RPMI7951 (cell line): Measurements from ENCODE around the gene CDH23. TPM values are rescaled to one million over a fixed set of nuclear protein-coding genes. Genes with fewer than 3 reads are reported as not detected.

ENCODE experiments used
- DNase-seq: peaks from one replicate; pipeline ENCODE4 v3.0.0-alpha.2; 2012; ENCODE audit warnings: low read depth
- total RNA-seq: library from RNA; depleted of rRNA; stranded (reverse); fragments of >200 nt; shearing (Covaris generic); gene quantifications from 2 replicates; pipeline ENCODE4 v1.2.3, GENCODE V29; 2014

CDH23 gene
- total RNA-seq, 1 experiment from 2014 or later, result not detected

GRCh38 chr10:71707240-71707789 is 310.6 kb downstream of the CDH23 start:
- DNase-seq, result no peak

GRCh38 chr10:71708301-71708703 is 311.6 kb downstream of the CDH23 start:
- DNase-seq, result no peak

DNA sequence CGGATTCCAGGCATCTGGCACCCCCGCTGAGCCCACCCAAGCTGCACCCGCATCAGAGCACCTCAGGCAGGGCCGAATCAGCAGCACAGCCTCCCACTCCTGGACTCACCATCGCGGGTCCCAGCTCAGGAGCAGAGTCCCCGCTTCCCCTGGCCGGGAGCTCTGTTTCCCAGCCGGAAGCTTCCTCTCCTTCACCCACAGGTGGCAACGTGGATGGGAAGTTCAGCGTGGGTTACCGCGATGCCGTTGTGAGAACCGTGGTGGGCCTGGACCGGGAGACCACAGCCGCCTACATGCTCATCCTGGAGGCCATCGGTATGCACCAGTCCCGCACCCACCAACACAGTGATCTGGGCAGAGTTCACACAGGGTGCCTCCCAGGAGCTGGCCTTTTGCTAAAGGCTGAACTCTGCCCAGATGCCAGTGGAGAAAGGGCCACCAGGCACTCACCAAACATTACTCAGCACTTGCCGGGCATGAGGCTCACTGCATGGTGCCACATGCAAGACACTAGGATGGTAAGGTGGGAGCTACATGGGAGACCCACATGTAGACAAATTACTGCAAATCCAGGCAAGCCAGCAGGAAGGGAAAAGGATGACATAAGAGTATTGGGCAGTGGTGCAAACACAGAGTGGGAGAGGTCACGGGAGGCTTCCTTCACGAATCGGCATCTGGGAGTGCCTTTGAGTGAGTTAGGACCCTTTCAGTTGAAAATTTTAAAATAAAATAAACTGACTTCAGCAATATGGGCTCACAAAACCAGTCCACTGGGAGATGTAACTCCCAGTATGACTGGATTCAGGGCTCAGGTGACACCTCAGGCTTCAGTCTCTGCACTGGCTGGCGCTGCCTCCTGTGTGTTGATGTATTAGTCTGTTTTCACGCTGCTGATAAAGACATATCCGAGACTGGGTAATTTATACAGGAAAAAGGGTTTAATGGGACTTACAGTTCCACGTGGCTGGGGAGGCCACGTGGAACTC is 312.5 kb downstream of the CDH23 start:
- DNase-seq, result no peak

- DNase-seq, result no peak
Observed at GRCh38 chr10:71710519-71710918, 313.8 kb downstream of the CDH23 start.

DNA sequence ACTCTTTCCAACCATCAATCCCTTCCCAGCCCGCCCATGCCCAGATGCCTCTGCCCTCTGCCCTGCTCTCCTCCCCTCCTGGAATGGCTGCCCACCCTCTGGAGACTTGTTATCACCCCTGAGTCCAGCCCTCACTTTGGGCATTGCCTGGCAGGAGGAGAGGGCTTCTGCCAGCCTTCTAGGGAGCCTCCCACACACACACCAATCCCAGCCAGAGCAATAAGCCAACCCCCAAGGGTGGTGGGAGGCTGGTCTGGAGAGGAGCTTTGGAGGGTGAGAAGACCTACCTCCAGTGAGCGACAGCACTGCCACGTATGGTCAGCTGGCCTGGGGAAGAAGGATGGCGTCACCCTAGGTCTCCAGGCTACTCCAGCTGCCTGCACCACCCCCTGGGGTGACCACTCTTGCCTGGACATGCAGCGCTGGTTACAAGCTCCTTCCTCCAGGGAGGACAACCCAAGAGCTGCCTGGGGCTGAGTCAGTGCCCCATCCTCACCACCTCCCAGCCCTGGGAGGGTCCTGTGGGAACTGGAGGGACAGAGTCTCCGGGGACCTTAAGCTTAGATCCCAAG is 314.4 kb downstream of the CDH23 start:
- no peak for DNase-seq

DNA sequence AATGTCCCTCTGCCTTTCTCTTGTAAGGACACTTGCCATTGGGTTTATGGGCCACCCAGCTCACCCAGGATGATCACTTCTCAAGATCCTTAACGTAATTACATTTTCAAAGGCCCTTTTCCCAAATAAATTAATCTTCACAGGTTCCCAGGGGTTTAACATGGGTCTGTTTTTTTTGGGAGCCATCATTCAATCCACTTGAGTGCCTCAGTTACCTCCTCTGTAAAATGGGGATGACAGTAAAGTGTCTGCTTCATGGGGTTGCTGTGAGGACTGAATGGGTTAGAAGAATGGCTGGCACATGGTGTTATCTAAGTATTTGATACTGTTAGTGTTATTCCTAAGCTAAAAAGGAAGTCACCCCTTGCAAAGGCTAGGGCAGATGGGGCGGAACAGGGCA is 315.4 kb downstream of the CDH23 start:
- no peak for DNase-seq

GRCh38 chr10:71712572-71713134 is 315.9 kb downstream of the CDH23 start:
- no peak for DNase-seq

GRCh38 chr10:71713135-71714030 is 316.7 kb downstream of the CDH23 start:
- peak; percentile 49 for DNase-seq

GRCh38 chr10:71714031-71714410 is 317.3 kb downstream of the CDH23 start:
- no peak for DNase-seq

- no peak for DNase-seq
Observed at GRCh38 chr10:71714592-71714991, 317.9 kb downstream of the CDH23 start.

DNA sequence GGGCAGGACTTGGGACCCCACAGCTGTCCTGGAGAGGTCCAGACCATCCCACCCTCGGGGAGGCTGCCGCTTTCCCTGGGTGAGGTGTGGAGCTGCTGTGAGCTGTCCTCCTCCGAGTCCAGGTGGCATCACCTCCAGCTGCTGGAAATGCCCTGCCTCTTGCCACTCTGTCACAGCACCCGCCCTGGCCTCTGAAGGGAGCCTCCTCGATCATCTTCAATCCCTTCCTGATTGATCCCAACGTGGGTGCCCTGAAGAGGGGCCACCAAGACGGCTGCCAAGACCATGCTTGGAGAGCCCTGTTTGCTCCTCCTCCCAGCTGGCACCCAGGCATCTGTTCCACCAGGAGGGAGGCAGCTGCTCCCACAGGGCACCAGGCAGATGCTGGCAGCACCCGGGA is 318.3 kb downstream of the CDH23 start:
- no peak for DNase-seq

DNA sequence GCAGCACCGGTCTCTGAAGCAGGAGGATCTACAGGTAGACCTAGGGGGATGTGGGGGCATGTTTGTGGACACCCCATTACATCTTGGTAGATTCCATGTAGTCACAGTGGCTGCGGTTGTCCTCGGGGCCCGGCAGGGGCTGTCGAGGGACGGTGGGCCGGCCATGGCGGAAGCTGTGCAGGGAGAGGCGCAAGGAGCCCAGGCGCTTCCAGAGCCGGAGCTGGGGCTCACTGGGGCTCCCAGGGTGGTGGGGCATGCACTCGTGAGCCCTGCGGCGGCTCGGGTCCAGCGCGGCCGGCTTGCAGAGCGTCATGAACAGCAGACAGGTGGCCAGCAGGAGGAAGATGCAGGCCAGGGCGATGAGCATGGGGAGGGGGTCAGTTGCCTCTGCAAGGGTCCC is 319.1 kb downstream of the CDH23 start:
- no peak for DNase-seq

GRCh38 chr10:71716426-71716825 is 319.7 kb downstream of the CDH23 start:
- DNase-seq, result no peak

- no peak for DNase-seq
Observed at GRCh38 chr10:71717056-71717455, 320.3 kb downstream of the CDH23 start.

GRCh38 chr10:71717551-71717951 is 320.8 kb downstream of the CDH23 start:
- no peak for DNase-seq

- DNase-seq, result no peak
Observed at GRCh38 chr10:71718165-71718698, 321.5 kb downstream of the CDH23 start.

DNA sequence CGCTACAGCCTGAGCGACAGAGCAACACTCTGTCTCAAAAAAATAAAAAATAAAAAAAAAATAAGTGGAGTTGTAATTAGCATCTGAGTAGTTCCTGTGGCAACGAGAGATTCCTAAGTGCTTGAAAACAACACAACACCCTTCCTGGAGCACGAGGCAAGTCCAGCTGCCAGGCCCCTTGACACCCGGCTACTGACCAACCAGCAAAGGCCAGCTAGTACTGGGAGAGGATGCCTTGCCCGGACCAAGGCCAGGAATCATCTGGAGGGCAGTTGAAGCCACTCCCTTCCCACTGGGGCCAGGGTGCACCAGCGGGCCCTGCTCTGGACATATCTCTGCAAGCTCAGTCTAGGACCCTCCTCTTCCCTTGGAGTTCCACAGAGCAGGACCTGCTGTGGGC is 322.3 kb downstream of the CDH23 start:
- DNase-seq, result no peak

DNA sequence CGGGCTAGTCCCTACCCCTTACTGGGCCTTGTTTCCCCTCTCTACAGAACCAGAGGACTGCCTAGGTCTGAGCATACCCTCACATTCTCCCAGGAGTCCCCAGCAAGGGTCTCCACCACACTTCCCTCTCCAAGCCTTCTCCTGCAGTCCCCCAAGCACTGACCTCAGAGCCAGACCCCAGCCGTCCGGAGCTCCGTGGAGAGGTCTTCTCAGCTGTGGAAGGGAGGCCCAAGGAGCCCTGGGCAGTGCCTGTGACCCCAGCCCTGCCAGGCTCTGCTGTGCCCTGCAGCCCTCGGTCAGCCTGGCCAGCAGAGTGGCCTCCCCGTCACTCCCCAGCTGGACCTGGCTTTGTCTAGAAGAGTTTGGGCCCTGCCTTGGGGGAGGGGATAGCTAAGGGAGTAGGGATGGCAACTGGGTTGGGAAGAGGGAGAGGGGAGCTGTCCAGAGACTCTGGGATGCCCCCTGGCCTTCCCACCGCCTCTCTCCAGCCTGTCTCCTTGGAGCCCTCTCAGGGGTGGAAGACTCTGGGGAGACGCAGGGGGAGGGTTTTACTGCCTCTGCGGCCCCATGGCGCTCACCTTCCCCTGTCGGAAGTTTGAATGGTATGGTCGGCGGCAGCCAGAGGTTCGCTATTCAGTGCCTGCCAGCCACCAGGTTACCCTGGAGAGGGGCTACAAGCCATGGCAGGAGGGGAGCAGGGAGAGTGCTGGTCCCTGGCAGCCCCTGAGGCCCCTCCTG is 322.9 kb downstream of the CDH23 start, which contains the start of gene C10orf105:
C10orf105 (minus strand) TSS at position 315 of the 738 bp plus-strand sequence. CDS start 3,441 bp downstream, outside the sequence.
- no peak for DNase-seq

DNA sequence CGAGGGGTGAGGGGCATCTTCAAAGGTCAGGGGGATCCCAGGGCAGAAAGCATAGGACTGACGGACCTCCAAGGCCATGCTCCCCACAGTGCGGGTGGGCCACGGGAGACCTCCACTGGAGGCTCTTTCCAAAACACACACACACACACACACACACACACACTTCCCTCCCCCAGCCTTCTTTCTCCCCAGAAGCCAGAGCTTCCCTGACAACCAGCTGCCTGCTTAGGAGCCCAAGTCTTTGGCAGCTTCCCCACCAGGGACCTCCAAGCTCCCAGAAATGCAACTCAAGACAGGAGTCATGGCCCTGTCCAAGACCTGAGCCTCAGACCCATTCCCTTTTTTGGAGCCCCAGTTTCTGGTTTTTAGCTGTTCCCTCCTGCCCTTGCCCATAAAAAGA is 323.6 kb downstream of the CDH23 start:
- no peak for DNase-seq

DNA sequence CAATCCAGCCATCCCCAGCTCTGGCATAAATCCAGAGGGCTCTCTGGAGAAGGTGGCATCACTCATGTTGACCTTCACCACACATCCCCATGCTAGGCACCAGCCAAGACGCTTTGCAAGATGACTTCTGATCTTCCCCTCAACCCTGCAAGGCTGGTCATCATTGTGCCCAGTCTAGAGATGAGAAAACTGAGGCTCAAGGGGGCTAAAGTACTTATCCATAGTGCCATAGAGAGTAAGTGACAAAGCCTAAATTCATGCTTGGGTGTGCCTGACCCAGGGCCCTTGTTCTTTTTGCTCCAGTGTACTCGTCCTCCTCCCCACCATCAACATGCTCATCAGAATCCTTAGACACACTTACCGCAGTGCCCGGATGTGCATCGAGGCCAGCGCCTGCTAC is 324.6 kb downstream of the CDH23 start:
- no peak for DNase-seq
